Measurements from ENCODE around the gene KRTAP2-4.

- TF ChIP-seq, protein P1, sequence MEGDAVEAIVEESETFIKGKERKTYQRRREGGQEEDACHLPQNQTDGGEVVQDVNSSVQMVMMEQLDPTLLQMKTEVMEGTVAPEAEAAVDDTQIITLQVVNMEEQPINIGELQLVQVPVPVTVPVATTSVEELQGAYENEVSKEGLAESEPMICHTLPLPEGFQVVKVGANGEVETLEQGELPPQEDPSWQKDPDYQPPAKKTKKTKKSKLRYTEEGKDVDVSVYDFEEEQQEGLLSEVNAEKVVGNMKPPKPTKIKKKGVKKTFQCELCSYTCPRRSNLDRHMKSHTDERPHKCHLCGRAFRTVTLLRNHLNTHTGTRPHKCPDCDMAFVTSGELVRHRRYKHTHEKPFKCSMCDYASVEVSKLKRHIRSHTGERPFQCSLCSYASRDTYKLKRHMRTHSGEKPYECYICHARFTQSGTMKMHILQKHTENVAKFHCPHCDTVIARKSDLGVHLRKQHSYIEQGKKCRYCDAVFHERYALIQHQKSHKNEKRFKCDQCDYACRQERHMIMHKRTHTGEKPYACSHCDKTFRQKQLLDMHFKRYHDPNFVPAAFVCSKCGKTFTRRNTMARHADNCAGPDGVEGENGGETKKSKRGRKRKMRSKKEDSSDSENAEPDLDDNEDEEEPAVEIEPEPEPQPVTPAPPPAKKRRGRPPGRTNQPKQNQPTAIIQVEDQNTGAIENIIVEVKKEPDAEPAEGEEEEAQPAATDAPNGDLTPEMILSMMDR (IDR thresholded peaks at IDR 0.05) = no peak
- TF ChIP-seq POLR2A (IDR thresholded peaks at IDR 0.05) = no peak
- TF ChIP-seq EP300 (IDR thresholded peaks at IDR 0.05) = no peak
- no peak for TF ChIP-seq POLR2AphosphoS5 (IDR thresholded peaks at IDR 0.05)
Measured at GRCh38 chr17:41082626-41083025, 16.9 kb upstream of the KRTAP2-4 start.
